Nephron (organoid): Measurements from ENCODE around the gene NIN.

Experiments
- H3K27ac Mint-ChIP-seq, 3 experiments: 2 replicates each; pipeline ENCODE4 v1.8.0; 2020; ENCODE audit warnings: mixed read lengths in 3 of 3, mild to moderate bottlenecking in 2 of 3, moderate library complexity in 1 of 3
- H3K27me3 Mint-ChIP-seq: 2 replicates; pipeline ENCODE4 v1.8.0; 2021; ENCODE audit warnings: low read depth, mild to moderate bottlenecking, moderate library complexity, mixed read lengths
- H3K36me3 Mint-ChIP-seq: 2 replicates; pipeline ENCODE4 v1.8.0; 2020; ENCODE audit warnings: low read depth, mixed read lengths
- H3K4me1 Mint-ChIP-seq: 2 replicates; pipeline ENCODE4 v1.8.0; 2020; ENCODE audit warnings: mixed read lengths
- H3K4me3 Mint-ChIP-seq, 3 experiments: 2 replicates each; pipeline ENCODE4 v1.8.0; 2020; ENCODE audit warnings: mild to moderate bottlenecking in 3 of 3, mixed read lengths in 3 of 3, moderate library complexity in 2 of 3
- H3K9me3 Mint-ChIP-seq: 2 replicates; pipeline ENCODE4 v1.8.0; 2020; ENCODE audit warnings: mixed read lengths
- TF ChIP-seq, protein P1 (sequence below), 3 experiments: fragments of 200-600 bp; sonication (generic); IDR thresholded peaks; one replicate each; pipeline ENCODE4 v1.5.0; 2021; ENCODE audit warnings: antibody characterized with exemption in 3 of 3; ENCODE audit not compliant: unreplicated experiment in 3 of 3

NIN gene

GRCh38 chr14:50859296-50859624 is 28.3 kb upstream of the NIN start:
- peaks cover 7% of the 10 kb centered on the region for H3K27me3 Mint-ChIP-seq
- peak overlapping the region in 2 of 3 experiments; percentile 12 to 27 for H3K4me3 Mint-ChIP-seq
- no peaks in the 10 kb centered on the region for H3K36me3 Mint-ChIP-seq
- H3K27ac Mint-ChIP-seq: peak overlapping the region; percentile 74 to 96 (median 94)
- TF ChIP-seq, protein P1, sequence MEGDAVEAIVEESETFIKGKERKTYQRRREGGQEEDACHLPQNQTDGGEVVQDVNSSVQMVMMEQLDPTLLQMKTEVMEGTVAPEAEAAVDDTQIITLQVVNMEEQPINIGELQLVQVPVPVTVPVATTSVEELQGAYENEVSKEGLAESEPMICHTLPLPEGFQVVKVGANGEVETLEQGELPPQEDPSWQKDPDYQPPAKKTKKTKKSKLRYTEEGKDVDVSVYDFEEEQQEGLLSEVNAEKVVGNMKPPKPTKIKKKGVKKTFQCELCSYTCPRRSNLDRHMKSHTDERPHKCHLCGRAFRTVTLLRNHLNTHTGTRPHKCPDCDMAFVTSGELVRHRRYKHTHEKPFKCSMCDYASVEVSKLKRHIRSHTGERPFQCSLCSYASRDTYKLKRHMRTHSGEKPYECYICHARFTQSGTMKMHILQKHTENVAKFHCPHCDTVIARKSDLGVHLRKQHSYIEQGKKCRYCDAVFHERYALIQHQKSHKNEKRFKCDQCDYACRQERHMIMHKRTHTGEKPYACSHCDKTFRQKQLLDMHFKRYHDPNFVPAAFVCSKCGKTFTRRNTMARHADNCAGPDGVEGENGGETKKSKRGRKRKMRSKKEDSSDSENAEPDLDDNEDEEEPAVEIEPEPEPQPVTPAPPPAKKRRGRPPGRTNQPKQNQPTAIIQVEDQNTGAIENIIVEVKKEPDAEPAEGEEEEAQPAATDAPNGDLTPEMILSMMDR (IDR thresholded peaks at IDR 0.05; ENCODE audit: unreplicated experiment in 3 of 3): no peak
- no peaks in the 10 kb centered on the region for H3K9me3 Mint-ChIP-seq
- peaks cover 25% of the 10 kb centered on the region for H3K4me1 Mint-ChIP-seq

DNA sequence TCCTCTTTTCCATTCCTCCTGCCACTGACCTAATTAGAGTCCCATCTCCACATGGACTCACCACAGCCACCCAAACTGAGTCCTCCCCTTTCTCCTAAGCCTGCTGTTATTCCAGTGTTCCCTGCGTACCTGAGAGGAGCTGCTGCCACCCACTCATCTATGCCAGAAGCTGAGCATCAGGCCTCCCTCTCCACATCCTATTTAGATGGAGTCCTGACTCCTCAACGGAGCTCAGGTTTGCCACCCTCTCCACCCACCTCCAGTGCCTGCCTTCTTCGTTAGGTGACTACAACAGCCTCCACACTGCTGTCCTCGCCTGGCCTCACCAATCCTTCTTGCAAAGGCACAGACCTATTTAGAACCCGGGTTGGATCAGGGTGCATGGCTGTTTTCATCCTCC is 25.7 kb upstream of the NIN start:
- TF ChIP-seq, protein P1 (IDR thresholded peaks at IDR 0.05; ENCODE audit: unreplicated experiment in 3 of 3): no peak
- Mint-ChIP-seq H3K27me3 (peaks cover 7% of the 10 kb centered on the region), H3K27ac (no peak overlapping the region), H3K36me3 (no peaks in the 10 kb centered on the region), H3K9me3 (no peaks in the 10 kb centered on the region), H3K4me3 (no peak overlapping the region), H3K4me1 (peaks cover 14% of the 10 kb centered on the region)

DNA sequence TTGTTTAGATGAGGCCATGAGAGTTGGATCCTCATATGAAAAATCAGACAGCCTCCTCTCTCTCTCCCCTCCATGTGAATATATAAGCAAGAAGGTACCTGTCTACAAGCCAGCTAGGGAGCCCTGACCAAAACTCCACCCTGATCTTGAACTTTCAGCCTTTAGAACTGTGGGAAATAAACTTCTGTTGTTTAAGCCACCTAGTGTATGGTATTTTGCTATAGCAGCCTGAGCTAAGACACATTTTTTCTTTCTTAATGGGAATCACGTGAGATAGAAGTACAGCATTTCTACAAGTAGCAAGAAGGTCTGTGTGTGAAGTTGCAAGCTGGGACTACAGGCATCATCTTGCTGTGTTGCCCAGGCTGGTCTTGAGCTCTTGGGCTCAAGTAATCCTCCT is 24.6 kb upstream of the NIN start:
- no peak overlapping the region for H3K4me3 Mint-ChIP-seq
- TF ChIP-seq, protein P1 (IDR thresholded peaks at IDR 0.05; ENCODE audit: unreplicated experiment in 3 of 3): no peak
- no peaks in the 10 kb centered on the region for H3K9me3 Mint-ChIP-seq
- peaks cover 7% of the 10 kb centered on the region for H3K27me3 Mint-ChIP-seq
- no peak overlapping the region for H3K27ac Mint-ChIP-seq
- H3K4me1 Mint-ChIP-seq: peaks cover 13% of the 10 kb centered on the region
- no peaks in the 10 kb centered on the region for H3K36me3 Mint-ChIP-seq

DNA sequence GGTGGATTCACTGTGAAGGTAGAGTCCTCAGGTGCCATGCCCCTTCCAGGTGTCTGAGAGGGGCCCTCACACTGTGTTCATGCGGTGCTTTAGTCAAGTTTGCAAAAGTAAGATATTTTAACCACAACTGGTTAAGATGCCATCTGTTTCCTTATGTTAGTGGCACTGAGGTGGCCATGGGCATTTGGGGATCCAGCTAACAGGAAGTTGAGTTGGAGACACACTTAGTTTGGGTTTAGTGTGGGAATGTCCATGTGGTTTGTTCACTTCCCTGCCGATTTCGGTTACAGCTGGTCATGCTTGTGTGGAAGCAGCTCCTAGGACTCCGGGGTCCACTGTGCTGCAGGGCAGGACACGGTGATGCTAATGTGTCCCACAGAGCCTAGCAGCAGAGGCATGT is 23.6 kb upstream of the NIN start:
- Mint-ChIP-seq H3K27ac (no peak overlapping the region), H3K9me3 (no peaks in the 10 kb centered on the region), H3K4me1 (peaks cover 6% of the 10 kb centered on the region), H3K27me3 (peaks cover 7% of the 10 kb centered on the region), H3K4me3 (no peak overlapping the region), H3K36me3 (no peaks in the 10 kb centered on the region)
- TF ChIP-seq, protein P1 (IDR thresholded peaks at IDR 0.05; ENCODE audit: unreplicated experiment in 3 of 3): no peak

GRCh38 chr14:50853891-50854290 is 22.9 kb upstream of the NIN start:
- no peaks in the 10 kb centered on the region for H3K36me3 Mint-ChIP-seq
- H3K9me3 Mint-ChIP-seq: no peaks in the 10 kb centered on the region
- H3K27ac Mint-ChIP-seq: no peak overlapping the region
- TF ChIP-seq, protein P1 (IDR thresholded peaks at IDR 0.05; ENCODE audit: unreplicated experiment in 3 of 3): no peak
- no peak overlapping the region for H3K4me3 Mint-ChIP-seq
- H3K4me1 Mint-ChIP-seq: peaks cover under 1% of the 10 kb centered on the region
- peaks cover 7% of the 10 kb centered on the region for H3K27me3 Mint-ChIP-seq

- H3K36me3 Mint-ChIP-seq: no peaks in the 10 kb centered on the region
- no peaks in the 10 kb centered on the region for H3K27me3 Mint-ChIP-seq
- H3K4me3 Mint-ChIP-seq: no peak overlapping the region
- H3K9me3 Mint-ChIP-seq: no peaks in the 10 kb centered on the region
- TF ChIP-seq, protein P1 (IDR thresholded peaks at IDR 0.05; ENCODE audit: unreplicated experiment in 3 of 3): no peak
- no peak overlapping the region for H3K27ac Mint-ChIP-seq
- H3K4me1 Mint-ChIP-seq: peaks cover 5% of the 10 kb centered on the region
Measured at GRCh38 chr14:50846226-50846880, 15.4 kb upstream of the NIN start.
